ENCODE data around the gene TRH.
"Not testable (repeated sequence)": the region's sequence is repeated elsewhere in the genome, so short reads cannot be mapped to it uniquely, and the experiment has no call there.

The TRH gene

GRCh38 chr3:130013246-130013645 is 38.7 kb downstream of the TRH start:
- DNase-seq: not testable (repeated sequence)

GRCh38 chr3:130014526-130014925 is 40.0 kb downstream of the TRH start:
- DNase-seq: no peak

- DNase-seq: not testable (repeated sequence)
These were observed 43.1 kb downstream of the TRH start for GRCh38 chr3:130017661-130018060.

- not testable (repeated sequence) for DNase-seq
These were observed 51.8 kb downstream of the TRH start for GRCh38 chr3:130026146-130026829.

- not testable (repeated sequence) for DNase-seq
These were observed 52.9 kb downstream of the TRH start for GRCh38 chr3:130027437-130027836.

Data from SW 1271 (cell line).